Neural progenitor cell (in vitro differentiated cells): ENCODE measurements around the gene RAET1L. TPM values are rescaled to one million over a fixed set of nuclear protein-coding genes. Genes with fewer than 3 reads are reported as not detected.
"Not testable (repeated sequence)": the region's sequence is repeated elsewhere in the genome, so short reads cannot be mapped to it uniquely, and the experiment has no call there.

Experiments used
- DNase-seq: peaks from one replicate; pipeline ENCODE4 v3.0.0-alpha.2; 2016; ENCODE audit warnings: low spot score
- H2AFZ ChIP-seq: fragments of 200-600 bp; sonication (generic); replicated peaks from 2 replicates; pipeline ENCODE4 v1.6.1; 2016; ENCODE audit warnings: antibody characterized with exemption
- H3F3A ChIP-seq: fragments of 200-600 bp; sonication (generic); 2 replicates; pipeline ENCODE4 v1.6.1; 2016; ENCODE audit warnings: antibody characterized with exemption, low read depth
- H3K27ac ChIP-seq: fragments of 200-600 bp; sonication (generic); 2 replicates; pipeline ENCODE4 v1.5.1; 2016; ENCODE audit warnings: mild to moderate bottlenecking
- H3K27me3 ChIP-seq: fragments of 200-600 bp; sonication (generic); 2 replicates; pipeline ENCODE4 v1.6.1; 2016; ENCODE audit warnings: mild to moderate bottlenecking, moderate library complexity
- H3K36me3 ChIP-seq: fragments of 200-600 bp; sonication (generic); 2 replicates; pipeline ENCODE4 v1.5.1; 2016
- H3K4me1 ChIP-seq: fragments of 200-600 bp; sonication (generic); 2 replicates; pipeline ENCODE4 v1.6.1; 2016; ENCODE audit warnings: mixed run types
- H3K4me2 ChIP-seq: fragments of 200-600 bp; sonication (generic); 2 replicates; pipeline ENCODE4 v1.6.1; 2016
- H3K4me3 ChIP-seq: fragments of 200-600 bp; sonication (generic); 2 replicates; pipeline ENCODE4 v1.5.1; 2016
- H3K79me2 ChIP-seq: fragments of 200-600 bp; sonication (generic); 2 replicates; pipeline ENCODE4 v1.6.1; 2016; ENCODE audit warnings: low read depth
- H3K9ac ChIP-seq: fragments of 200-600 bp; sonication (generic); 2 replicates; pipeline ENCODE4 v1.6.1; 2016
- H3K9me3 ChIP-seq: fragments of 200-600 bp; sonication (generic); 2 replicates; pipeline ENCODE4 v1.5.1; 2016; ENCODE audit warnings: low read depth
- H4K20me1 ChIP-seq: fragments of 200-600 bp; sonication (generic); 2 replicates; pipeline ENCODE4 v1.6.1; 2016; ENCODE audit warnings: low read depth
- H3K27ac Mint-ChIP-seq: 3 replicates; pipeline ENCODE4 v1.8.0; 2021; ENCODE audit warnings: mixed read lengths
- H3K27me3 Mint-ChIP-seq: 2 replicates; pipeline ENCODE4 v1.8.0; 2022; ENCODE audit warnings: low read depth, mild to moderate bottlenecking, inconsistent platforms, moderate library complexity, mixed read lengths; ENCODE audit not compliant: insufficient read depth
- H3K36me3 Mint-ChIP-seq: 3 replicates; pipeline ENCODE4 v1.8.0; 2021; ENCODE audit warnings: mixed read lengths
- H3K4me1 Mint-ChIP-seq: 3 replicates; pipeline ENCODE4 v1.8.0; 2021; ENCODE audit warnings: mixed read lengths
- H3K4me3 Mint-ChIP-seq: 3 replicates; pipeline ENCODE4 v1.8.0; 2021; ENCODE audit warnings: mild to moderate bottlenecking, moderate library complexity, mixed read lengths
- H3K9me3 Mint-ChIP-seq: 3 replicates; pipeline ENCODE4 v1.8.0; 2020; ENCODE audit warnings: mixed read lengths
- EZH2 ChIP-seq: fragments of 200-600 bp; sonication (generic); IDR thresholded peaks from 2 replicates; pipeline ENCODE4 v1.6.1; 2017; ENCODE audit warnings: antibody characterized with exemption, mild to moderate bottlenecking, moderate library complexity
- EZH2phosphoT487 ChIP-seq: fragments of 200-600 bp; sonication (generic); IDR thresholded peaks from 2 replicates; pipeline ENCODE4 v1.6.1; 2017; ENCODE audit warnings: antibody characterized with exemption
- total RNA-seq: library from RNA; depleted of rRNA; stranded (reverse); fragments of >200 nt; gene quantifications from 2 replicates; pipeline ENCODE4 v1.2.3, GENCODE V29; 2015; ENCODE audit warnings: low replicate concordance
- TF ChIP-seq, protein P1 (sequence below): fragments of 200-600 bp; sonication (generic); IDR thresholded peaks from 2 replicates; pipeline ENCODE4 v1.5.1; 2017; ENCODE audit warnings: antibody characterized with exemption, mild to moderate bottlenecking

Gene RAET1L
- total RNA-seq, 1 donor from 2014 or later: not detected

DNA sequence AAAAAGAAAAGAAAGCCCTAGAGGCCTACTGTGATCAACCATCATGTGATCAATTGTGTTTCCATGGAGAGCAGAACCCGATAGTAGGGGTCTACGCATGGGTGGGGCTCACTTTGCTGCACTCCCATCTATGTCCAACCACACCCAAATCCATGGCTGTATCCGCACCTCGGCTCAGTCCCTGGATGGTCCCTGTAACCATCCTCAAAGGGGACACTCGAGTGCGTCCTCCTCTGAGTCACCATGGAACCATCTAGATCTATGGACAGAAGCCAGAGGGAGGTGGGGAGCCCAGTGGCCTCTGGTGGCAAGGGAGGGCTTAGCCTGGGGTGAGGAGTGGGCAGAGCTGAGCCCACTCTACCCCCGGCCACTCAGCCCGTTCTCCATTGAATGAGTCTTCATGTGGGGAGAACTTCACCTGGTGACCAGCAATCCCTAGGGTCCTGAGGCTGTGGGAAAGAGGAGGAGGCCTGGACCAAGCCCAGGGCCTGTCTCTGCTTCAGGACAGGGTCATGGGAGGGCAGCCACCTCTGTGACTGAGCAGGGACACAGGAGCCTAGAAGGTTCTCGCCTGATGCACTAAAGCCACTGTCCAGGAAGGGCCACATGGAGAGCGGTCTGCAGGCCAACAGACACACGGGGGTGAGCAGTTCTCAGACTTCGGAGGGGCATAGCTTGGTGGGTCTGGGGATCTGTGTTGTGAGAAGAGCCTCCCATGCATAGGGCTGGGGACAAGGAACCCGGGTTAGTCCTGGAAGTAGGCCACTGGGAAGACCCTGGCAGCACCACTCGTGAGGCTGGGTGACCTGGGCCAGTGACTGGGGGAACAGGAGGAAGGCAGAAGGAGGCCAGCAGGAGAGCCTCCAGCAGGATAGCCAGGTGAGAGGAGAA, 19.3 kb downstream of the RAET1L start:
- Mint-ChIP-seq H3K27me3 (peaks cover 43% of the 10 kb centered on the region), H3K4me3 (peak overlapping the region; percentile 92)

DNA sequence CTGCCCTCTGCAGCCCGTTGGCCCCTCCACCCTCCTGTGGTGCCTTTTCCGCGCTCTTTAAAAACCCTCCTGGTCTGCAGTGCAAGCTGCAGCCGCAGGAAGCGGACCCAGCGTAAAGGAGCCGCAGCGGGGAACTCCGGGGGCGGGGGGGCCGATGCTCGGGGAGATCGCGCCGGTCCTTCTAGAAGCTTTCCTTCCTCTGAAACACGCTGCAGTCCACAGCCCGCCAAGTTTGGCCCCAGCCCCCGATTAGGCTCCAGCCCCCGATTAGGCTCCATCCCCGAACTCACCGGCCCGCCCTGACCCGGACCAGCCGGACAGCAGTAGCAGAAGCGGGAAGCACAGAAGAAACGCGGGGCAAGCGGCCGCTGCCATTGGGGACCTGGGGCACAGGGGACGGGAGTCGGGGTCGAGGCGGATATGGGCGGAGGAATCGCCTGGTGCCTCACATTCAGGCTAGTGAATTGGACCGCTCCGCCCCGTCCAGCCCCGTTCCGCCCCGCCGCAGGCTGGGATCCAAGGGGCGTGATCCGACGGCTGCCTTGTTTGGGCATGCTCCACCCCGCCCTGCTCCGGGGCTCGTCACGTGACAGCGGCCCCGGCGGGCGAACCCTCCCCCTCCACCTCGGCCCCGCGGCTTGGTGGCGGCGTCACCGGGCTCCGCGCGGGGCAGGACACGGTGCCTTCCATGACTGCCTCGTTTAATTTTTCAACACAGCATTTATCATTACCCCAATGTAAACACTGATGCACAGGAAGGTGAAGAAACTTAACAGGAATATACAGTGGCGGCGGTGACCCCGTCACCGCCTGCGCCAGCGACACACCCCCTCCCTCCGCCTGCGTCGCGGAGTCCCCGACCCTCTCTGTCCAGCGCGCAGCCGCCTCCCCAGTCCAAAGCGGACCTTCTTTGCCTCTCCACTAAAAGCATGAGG, 20.3 kb downstream of the RAET1L start:
- H3K4me3 Mint-ChIP-seq: peak overlapping the region; percentile 92
- DNase-seq: peak; percentile 98
- TF ChIP-seq EZH2 (peak; percentile 59), EZH2phosphoT487 (no peak)
- TF ChIP-seq, protein P1, sequence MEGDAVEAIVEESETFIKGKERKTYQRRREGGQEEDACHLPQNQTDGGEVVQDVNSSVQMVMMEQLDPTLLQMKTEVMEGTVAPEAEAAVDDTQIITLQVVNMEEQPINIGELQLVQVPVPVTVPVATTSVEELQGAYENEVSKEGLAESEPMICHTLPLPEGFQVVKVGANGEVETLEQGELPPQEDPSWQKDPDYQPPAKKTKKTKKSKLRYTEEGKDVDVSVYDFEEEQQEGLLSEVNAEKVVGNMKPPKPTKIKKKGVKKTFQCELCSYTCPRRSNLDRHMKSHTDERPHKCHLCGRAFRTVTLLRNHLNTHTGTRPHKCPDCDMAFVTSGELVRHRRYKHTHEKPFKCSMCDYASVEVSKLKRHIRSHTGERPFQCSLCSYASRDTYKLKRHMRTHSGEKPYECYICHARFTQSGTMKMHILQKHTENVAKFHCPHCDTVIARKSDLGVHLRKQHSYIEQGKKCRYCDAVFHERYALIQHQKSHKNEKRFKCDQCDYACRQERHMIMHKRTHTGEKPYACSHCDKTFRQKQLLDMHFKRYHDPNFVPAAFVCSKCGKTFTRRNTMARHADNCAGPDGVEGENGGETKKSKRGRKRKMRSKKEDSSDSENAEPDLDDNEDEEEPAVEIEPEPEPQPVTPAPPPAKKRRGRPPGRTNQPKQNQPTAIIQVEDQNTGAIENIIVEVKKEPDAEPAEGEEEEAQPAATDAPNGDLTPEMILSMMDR: peak; percentile 5
- Histone ChIP-seq H3K4me3 (peak overlapping the region; percentile 70), H3K27ac (no peak overlapping the region), H3F3A (no peaks in the 10 kb centered on the region), H4K20me1 (no peaks in the 10 kb centered on the region), H3K79me2 (no peaks in the 10 kb centered on the region), H3K36me3 (no peaks in the 10 kb centered on the region), H3K9ac (no peak overlapping the region), H3K27me3 (peaks cover 69% of the 10 kb centered on the region), H2AFZ (peak overlapping the region; percentile 97), H3K9me3 (no peaks in the 10 kb centered on the region), H3K4me2 (peak overlapping the region; percentile 91), H3K4me1 (peaks cover 3% of the 10 kb centered on the region)
- peaks cover 34% of the 10 kb centered on the region for H3K27me3 Mint-ChIP-seq
- H3K36me3 Mint-ChIP-seq: no peaks in the 10 kb centered on the region
- peaks cover 4% of the 10 kb centered on the region for H3K9me3 Mint-ChIP-seq
- no peak overlapping the region for H3K27ac Mint-ChIP-seq
- H3K4me1 Mint-ChIP-seq: peaks cover 5% of the 10 kb centered on the region

More for the DNA sequence above, 19.3 kb downstream of the RAET1L start:
- Mint-ChIP-seq H3K36me3 (no peaks in the 10 kb centered on the region), H3K4me1 (peaks cover 5% of the 10 kb centered on the region), H3K27ac (no peak overlapping the region), H3K9me3 (peaks cover 4% of the 10 kb centered on the region)
- no peak for TF ChIP-seq EZH2
- no peak for TF ChIP-seq EZH2phosphoT487
- TF ChIP-seq, protein P1: no peak
- Histone ChIP-seq H3K36me3 (no peaks in the 10 kb centered on the region), H3K4me1 (peaks cover 3% of the 10 kb centered on the region), H3K4me3 (peak overlapping the region; percentile 70), H3K9me3 (no peaks in the 10 kb centered on the region), H3K27ac (no peak overlapping the region), H3K9ac (no peak overlapping the region), H2AFZ (peak overlapping the region; percentile 97), H3F3A (no peaks in the 10 kb centered on the region), H3K4me2 (peak overlapping the region; percentile 91), H4K20me1 (no peaks in the 10 kb centered on the region), H3K79me2 (no peaks in the 10 kb centered on the region), H3K27me3 (peaks cover 78% of the 10 kb centered on the region)
- DNase-seq: no peak

DNA sequence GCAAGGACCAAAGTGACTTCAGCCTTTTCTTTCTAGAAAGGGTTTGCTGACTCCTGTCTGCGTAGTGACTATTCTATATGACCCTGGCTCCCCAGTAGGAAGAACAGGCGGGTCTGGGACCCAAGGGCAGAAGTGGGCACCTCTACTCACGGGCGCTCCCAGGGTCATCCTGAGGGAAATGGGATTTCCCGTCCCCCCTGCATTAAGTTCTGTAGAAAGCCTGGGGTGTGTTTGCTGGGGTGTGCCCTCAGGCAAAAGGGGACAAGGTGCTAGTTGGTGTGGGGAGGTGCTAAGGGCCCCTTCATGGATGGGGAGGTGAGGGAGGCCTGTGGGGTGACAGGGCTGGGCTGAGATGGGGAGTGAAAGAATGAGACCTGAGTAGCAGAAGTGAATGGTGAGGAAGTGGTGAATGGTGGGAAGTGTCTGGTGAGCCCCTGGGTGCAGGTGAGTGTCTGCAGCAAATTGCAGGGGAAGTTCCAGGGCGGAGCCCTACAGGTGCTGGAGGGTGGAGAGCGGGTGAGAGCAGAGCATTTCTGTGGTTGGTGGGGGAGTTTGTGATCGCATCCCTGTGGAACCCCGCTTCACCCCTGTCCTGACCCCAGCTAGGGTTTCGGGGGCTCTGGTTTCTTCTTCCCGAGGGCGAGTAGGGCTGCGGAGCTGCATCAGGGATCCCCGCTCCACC, 21.1 kb downstream of the RAET1L start:
- H3K27ac Mint-ChIP-seq: no peak overlapping the region
- Histone ChIP-seq H3K36me3 (no peaks in the 10 kb centered on the region), H3K9ac (no peak overlapping the region), H2AFZ (peak overlapping the region; percentile 97), H3K4me1 (peaks cover 3% of the 10 kb centered on the region), H4K20me1 (no peaks in the 10 kb centered on the region), H3K79me2 (no peaks in the 10 kb centered on the region), H3K9me3 (no peaks in the 10 kb centered on the region), H3K27ac (no peak overlapping the region), H3K4me2 (peak overlapping the region; percentile 91), H3K4me3 (peak overlapping the region; percentile 70), H3F3A (no peaks in the 10 kb centered on the region), H3K27me3 (peaks cover 61% of the 10 kb centered on the region)
- DNase-seq: no peak
- TF ChIP-seq EZH2 (no peak), EZH2phosphoT487 (no peak)
- TF ChIP-seq, protein P1: no peak
- peaks cover 4% of the 10 kb centered on the region for H3K9me3 Mint-ChIP-seq
- H3K4me3 Mint-ChIP-seq: peak overlapping the region; percentile 92
- H3K36me3 Mint-ChIP-seq: no peaks in the 10 kb centered on the region
- peaks cover 29% of the 10 kb centered on the region for H3K27me3 Mint-ChIP-seq
- H3K4me1 Mint-ChIP-seq: peaks cover 5% of the 10 kb centered on the region

DNA sequence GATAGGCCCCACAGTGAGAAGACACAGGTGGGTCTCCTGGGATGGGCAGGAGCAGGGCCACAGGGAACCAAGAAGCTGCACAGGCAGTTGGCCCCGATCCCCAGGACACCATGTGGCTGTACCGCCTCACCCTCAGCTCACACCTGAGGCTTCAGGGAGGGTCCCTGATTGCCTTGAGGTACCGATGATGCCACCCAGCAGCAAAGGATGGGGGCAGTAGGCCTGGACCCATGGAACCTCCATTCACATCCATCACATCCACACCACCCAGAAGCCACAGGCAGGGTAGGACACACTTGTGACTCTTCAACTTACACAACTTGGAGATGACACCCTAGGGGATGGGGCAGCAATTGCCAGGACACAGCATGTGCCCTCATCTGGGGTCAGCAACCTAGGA, 21.7 kb downstream of the RAET1L start:
- H3K27ac ChIP-seq, H3K27ac Mint-ChIP-seq, H3K4me1 Mint-ChIP-seq, H3K4me3 ChIP-seq, H3K36me3 Mint-ChIP-seq, H3K4me1 ChIP-seq, H3K9me3 ChIP-seq, DNase-seq, H3F3A ChIP-seq, H3K9ac ChIP-seq, H3K9me3 Mint-ChIP-seq, H3K36me3 ChIP-seq, H4K20me1 ChIP-seq, H2AFZ ChIP-seq, H3K79me2 ChIP-seq, H3K4me2 ChIP-seq: not testable (repeated sequence)
- Mint-ChIP-seq H3K27me3 (peaks cover 25% of the 10 kb centered on the region), H3K4me3 (peak overlapping the region; percentile 92)
- peaks cover 54% of the 10 kb centered on the region for H3K27me3 ChIP-seq
